ENCODE data around the gene STUB1. TPM values are rescaled to one million over a fixed set of nuclear protein-coding genes. Genes with fewer than 3 reads are reported as not detected.

STUB1 gene
- total and polyA plus RNA-seq, 2 donors (not counting 3 experiments of a cell fraction or from before 2014, with no cell fraction given), result 107 to 147 TPM

- dilution Hi-C loops (cut with MboI; ENCODE audit: extremely low pct_ligation_motif_present, low sequenced_read_pairs), result no loop called here
- Histone ChIP-seq H3K4me3 (replicated peaks in 1 of 3; ENCODE audit: insufficient read depth in 1 of 3, low read depth in 1 of 3, low read length in 3 of 3) (no peak overlapping the region), H3K9me3 (replicated peaks; ENCODE audit: control insufficient read depth, insufficient read depth, low read length) (no peaks in the 10 kb centered on the region), H3K27me3 (ENCODE audit: control insufficient read depth in 2 of 2, insufficient read depth in 2 of 2, low read length in 2 of 2) (no peaks in the 10 kb centered on the region), H3K4me2 (ENCODE audit: insufficient read depth, low read length) (no peak overlapping the region), H2AFZ (ENCODE audit: low read depth, low read length) (no peak overlapping the region), H3K27ac (ENCODE audit: insufficient read depth, low read depth, low read length) (no peak overlapping the region), H3K4me1 (ENCODE audit: control insufficient read depth, extremely low read depth, insufficient read depth, low read length) (no peaks in the 10 kb centered on the region), H3K79me2 (ENCODE audit: control insufficient read depth, insufficient read depth, low read length) (peaks cover 18% of the 10 kb centered on the region), H3K9me1 (replicated peaks; ENCODE audit: control insufficient read depth, extremely low read depth, insufficient read depth, low read length) (no peaks in the 10 kb centered on the region), H4K20me1 (replicated peaks; ENCODE audit: control insufficient read depth, extremely low read depth, insufficient read depth, low read length) (no peaks in the 10 kb centered on the region), H3K36me3 (ENCODE audit: control insufficient read depth in 2 of 2, extremely low read depth in 1 of 2, insufficient read depth in 2 of 2, low read length in 2 of 2) (peaks cover 2 to 18% of the 10 kb centered on the region in 2 experiments), H3K9ac (replicated peaks; ENCODE audit: extremely low read depth, insufficient read depth, low read length) (no peak overlapping the region)
- POLR2A ChIA-PET, result no interaction called here
- DNase-seq (ENCODE audit: low read depth, low spot score) (no peak), FAIRE-seq (no peak)
- CTCF ChIA-PET, result no interaction called here
- intact Hi-C loops (cut with micrococcal nuclease), result no loop called here
- BruUV-seq (replicated peaks), result no TSS peak
- TF ChIP-seq JUN (IDR thresholded peaks at IDR 0.05; ENCODE audit: borderline replicate concordance, insufficient read depth, insufficient read length, low read depth) (no peak), FOS (IDR thresholded peaks at IDR 0.05; ENCODE audit: borderline replicate concordance, insufficient read depth, low read length) (no peak), GATA2 (IDR thresholded peaks at IDR 0.05; ENCODE audit: insufficient read depth, insufficient read length, low read depth, low read length) (no peak), EZH2 (IDR thresholded peaks at IDR 0.05; ENCODE audit: borderline replicate concordance, low read depth, low read length, severe bottlenecking) (no peak), POLR2AphosphoS5 (IDR thresholded peaks at IDR 0.05; ENCODE audit: insufficient read depth, low read depth, low read length) (no peak), MYC (IDR thresholded peaks at IDR 0.05; ENCODE audit: low read depth, low read length) (no peak), POLR2A (IDR thresholded peaks at IDR 0.05; ENCODE audit: low read depth, low read length) (no peak)
These were observed 13.6 kb upstream of the STUB1 start for GRCh38 chr16:666572-666971.

- dilution Hi-C loops (cut with MboI; ENCODE audit: extremely low pct_ligation_motif_present, low sequenced_read_pairs), result no loop called here
- no peak overlapping the region for H3K4me3 ChIP-seq (replicated peaks in 1 of 3; ENCODE audit: insufficient read depth in 1 of 3, low read depth in 1 of 3, low read length in 3 of 3)
- H3K9ac ChIP-seq (replicated peaks; ENCODE audit: extremely low read depth, insufficient read depth, low read length), result no peak overlapping the region
- H3K27ac ChIP-seq (ENCODE audit: insufficient read depth, low read depth, low read length), result no peak overlapping the region
- peaks cover 3 to 22% of the 10 kb centered on the region in 2 experiments for H3K36me3 ChIP-seq (ENCODE audit: control insufficient read depth in 2 of 2, extremely low read depth in 1 of 2, insufficient read depth in 2 of 2, low read length in 2 of 2)
- BruUV-seq (replicated peaks), result no TSS peak
- H3K9me3 ChIP-seq (replicated peaks; ENCODE audit: control insufficient read depth, insufficient read depth, low read length), result no peaks in the 10 kb centered on the region
- no peak overlapping the region for H3K4me2 ChIP-seq (ENCODE audit: insufficient read depth, low read length)
- DNase-seq (ENCODE audit: low read depth, low spot score) (no peak), FAIRE-seq (no peak)
- peak overlapping the region; percentile 79 for H2AFZ ChIP-seq (ENCODE audit: low read depth, low read length)
- H3K4me1 ChIP-seq (ENCODE audit: control insufficient read depth, extremely low read depth, insufficient read depth, low read length), result no peaks in the 10 kb centered on the region
- no peaks in the 10 kb centered on the region for H3K27me3 ChIP-seq (ENCODE audit: control insufficient read depth in 2 of 2, insufficient read depth in 2 of 2, low read length in 2 of 2)
- POLR2A ChIA-PET, result no interaction called here
- peaks cover 18% of the 10 kb centered on the region for H3K79me2 ChIP-seq (ENCODE audit: control insufficient read depth, insufficient read depth, low read length)
- no peak for TF ChIP-seq EZH2 (IDR thresholded peaks at IDR 0.05; ENCODE audit: borderline replicate concordance, low read depth, low read length, severe bottlenecking)
- TF ChIP-seq FOS (IDR thresholded peaks at IDR 0.05; ENCODE audit: borderline replicate concordance, insufficient read depth, low read length), result no peak
- no peak for TF ChIP-seq MYC (IDR thresholded peaks at IDR 0.05; ENCODE audit: low read depth, low read length)
- no peak for TF ChIP-seq CTCF (IDR thresholded peaks at IDR 0.05; ENCODE audit: extremely low read depth in 1 of 2, insufficient read depth in 1 of 2, low read depth in 1 of 2, low read length in 2 of 2)
- no peak for TF ChIP-seq JUN (IDR thresholded peaks at IDR 0.05; ENCODE audit: borderline replicate concordance, insufficient read depth, insufficient read length, low read depth)
- no peak for TF ChIP-seq POLR2AphosphoS5 (IDR thresholded peaks at IDR 0.05; ENCODE audit: insufficient read depth, low read depth, low read length)
- no peak for TF ChIP-seq MAX (IDR thresholded peaks at IDR 0.05; ENCODE audit: insufficient read depth, insufficient read length)
- intact Hi-C loops (cut with micrococcal nuclease), result no loop called here
- CTCF ChIA-PET, result interaction anchor here (0.7 to 1.8 kb wide), 4 partner anchors 9 to 88 kb away, joined by 3 to 6 read pairs (median 4); no protein-coding TSS in a partner anchor
- no peaks in the 10 kb centered on the region for H3K9me1 ChIP-seq (replicated peaks; ENCODE audit: control insufficient read depth, extremely low read depth, insufficient read depth, low read length)
- H4K20me1 ChIP-seq (replicated peaks; ENCODE audit: control insufficient read depth, extremely low read depth, insufficient read depth, low read length), result no peaks in the 10 kb centered on the region
These were observed 13.0 kb upstream of the STUB1 start for GRCh38 chr16:667113-667779.

All from endothelial cell of umbilical vein (primary cell).